Mesendoderm (in vitro differentiated cells): Measurements from ENCODE around the gene RNF213.

Experiments used
- DNase-seq: peaks from one replicate; pipeline ENCODE4 v3.0.0; 2013
- H2AK5ac ChIP-seq: 2 replicates; pipeline ENCODE4 v1.6.1; 2013; ENCODE audit warnings: low read length, inconsistent platforms
- H2BK120ac ChIP-seq: 2 replicates; pipeline ENCODE4 v1.6.1; 2013; ENCODE audit warnings: low read depth, mild to moderate bottlenecking, low read length, moderate library complexity, mixed read lengths
- H2BK15ac ChIP-seq: replicated peaks from 2 replicates; pipeline ENCODE4 v1.6.1; 2013; ENCODE audit warnings: low read depth, mild to moderate bottlenecking, moderate library complexity
- H2BK5ac ChIP-seq: 2 replicates; pipeline ENCODE4 v1.6.1; 2013; ENCODE audit warnings: low read length, inconsistent platforms
- H3K18ac ChIP-seq: 2 replicates; pipeline ENCODE4 v1.6.1; 2013; ENCODE audit warnings: mild to moderate bottlenecking, low read length, mixed read lengths
- H3K23ac ChIP-seq: one replicate; pipeline ENCODE4 v1.6.1; 2013; ENCODE audit warnings: low read length
- H3K27ac ChIP-seq: 2 replicates; pipeline ENCODE4 v1.5.1; 2013; ENCODE audit warnings: low read depth, mild to moderate bottlenecking, inconsistent platforms, low read length, moderate library complexity
- H3K27me3 ChIP-seq: 2 replicates; pipeline ENCODE4 v1.6.1; 2013; ENCODE audit warnings: low read length, control low read depth, mild to moderate bottlenecking, inconsistent platforms; ENCODE audit not compliant: insufficient read depth, poor library complexity
- H3K36me3 ChIP-seq: 2 replicates; pipeline ENCODE4 v1.6.1; 2013; ENCODE audit warnings: low read length, inconsistent platforms; ENCODE audit not compliant: control insufficient read depth, insufficient read depth
- H3K4ac ChIP-seq: one replicate; pipeline ENCODE4 v1.6.1; 2013; ENCODE audit warnings: low read depth, mild to moderate bottlenecking, low read length, moderate library complexity
- H3K4me1 ChIP-seq: 2 replicates; pipeline ENCODE4 v1.6.1; 2013; ENCODE audit warnings: low read depth, low read length, inconsistent platforms; ENCODE audit not compliant: control insufficient read depth
- H3K4me2 ChIP-seq: 2 replicates; pipeline ENCODE4 v1.6.1; 2013; ENCODE audit warnings: low read length
- H3K4me3 ChIP-seq: 2 replicates; pipeline ENCODE4 v1.5.1; 2013; ENCODE audit warnings: mild to moderate bottlenecking, low read length
- H3K56ac ChIP-seq: one replicate; pipeline ENCODE4 v1.6.1; 2013; ENCODE audit warnings: low read length
- H3K79me1 ChIP-seq: 2 replicates; pipeline ENCODE4 v1.6.1; 2013; ENCODE audit warnings: low read length, inconsistent platforms
- H3K79me2 ChIP-seq: 2 replicates; pipeline ENCODE4 v1.6.1; 2013; ENCODE audit warnings: mild to moderate bottlenecking, low read length; ENCODE audit not compliant: control insufficient read depth, insufficient read depth
- H3K9ac ChIP-seq: 2 replicates; pipeline ENCODE4 v1.6.1; 2013; ENCODE audit warnings: low read length, inconsistent platforms
- H4K5ac ChIP-seq: one replicate; pipeline ENCODE4 v1.6.1; 2013; ENCODE audit warnings: low read length
- H4K8ac ChIP-seq: one replicate; pipeline ENCODE4 v1.6.1; 2013; ENCODE audit warnings: low read depth, mild to moderate bottlenecking, control low read depth, low read length, moderate library complexity
- WGBS: extraction: QIAGEN DNeasy Blood & Tissue Kit; methylation state at CpG from one replicate; pipeline ENCODE4 v1.1.7; 2013; ENCODE audit warnings: low lambda C conversion rate, missing lambda C conversion rate; ENCODE audit not compliant: insufficient coverage; ENCODE audit errors: extremely low coverage; 5-methylcytosine and 5-hydroxymethylcytosine counted together

Gene RNF213

GRCh38 chr17:80359422-80360110, 98.9 kb downstream of the RNF213 start:
- no peak overlapping the region for H2BK15ac ChIP-seq
- H3K79me1 ChIP-seq = no peaks in the 10 kb centered on the region
- no peaks in the 10 kb centered on the region for H3K27me3 ChIP-seq
- H3K18ac ChIP-seq = no peak overlapping the region
- no peak overlapping the region for H3K4ac ChIP-seq
- no peak overlapping the region for H3K9ac ChIP-seq
- no peaks in the 10 kb centered on the region for H3K79me2 ChIP-seq
- no peak for DNase-seq
- no peak overlapping the region for H3K27ac ChIP-seq
- no peak overlapping the region for H2BK120ac ChIP-seq
- H3K56ac ChIP-seq = no peak overlapping the region
- H3K4me2 ChIP-seq = no peak overlapping the region
- H3K23ac ChIP-seq = no peak overlapping the region
- H2BK5ac ChIP-seq = no peak overlapping the region
- no peak overlapping the region for H2AK5ac ChIP-seq
- 100% methylated on average over 1 of the region's 8 CpGs for WGBS
- no peak overlapping the region for H3K4me3 ChIP-seq
- H4K5ac ChIP-seq = no peak overlapping the region
- peaks cover 8% of the 10 kb centered on the region for H3K36me3 ChIP-seq
- H4K8ac ChIP-seq = no peak overlapping the region
- H3K4me1 ChIP-seq = no peaks in the 10 kb centered on the region

DNA sequence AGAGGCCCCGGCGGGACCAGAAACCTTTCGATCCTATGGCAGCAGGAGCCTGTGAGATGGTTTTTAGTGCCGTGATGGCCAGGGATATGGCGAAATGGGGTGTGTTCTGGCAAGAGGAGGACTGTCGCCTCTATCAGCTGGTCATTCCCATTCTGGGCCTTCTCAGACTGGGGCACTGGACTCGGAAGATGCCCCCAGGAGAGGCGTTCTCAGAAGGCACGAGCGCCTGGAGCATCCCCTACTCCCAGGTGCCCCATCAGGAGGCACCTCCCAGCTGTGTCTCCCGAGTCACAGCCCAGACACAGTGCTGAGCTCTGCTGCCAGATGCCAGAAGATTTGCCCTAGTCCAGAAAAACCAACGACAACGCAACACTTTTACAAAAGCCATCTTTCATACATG, 99.7 kb downstream of the RNF213 start:
- Histone ChIP-seq H2BK15ac (no peak overlapping the region), H2BK5ac (no peak overlapping the region), H3K18ac (no peak overlapping the region), H3K56ac (no peak overlapping the region), H4K8ac (no peak overlapping the region), H3K27ac (no peak overlapping the region), H3K4me3 (no peak overlapping the region), H2AK5ac (no peak overlapping the region), H3K36me3 (peaks cover 8% of the 10 kb centered on the region), H4K5ac (no peak overlapping the region), H3K23ac (no peak overlapping the region), H3K4me2 (no peak overlapping the region), H2BK120ac (no peak overlapping the region), H3K9ac (no peak overlapping the region), H3K4ac (no peak overlapping the region), H3K79me1 (no peaks in the 10 kb centered on the region), H3K79me2 (no peaks in the 10 kb centered on the region), H3K27me3 (no peaks in the 10 kb centered on the region), H3K4me1 (no peaks in the 10 kb centered on the region)
- WGBS = no CpG with 5 or more reads among the region's 13 CpGs
- no peak for DNase-seq

DNA sequence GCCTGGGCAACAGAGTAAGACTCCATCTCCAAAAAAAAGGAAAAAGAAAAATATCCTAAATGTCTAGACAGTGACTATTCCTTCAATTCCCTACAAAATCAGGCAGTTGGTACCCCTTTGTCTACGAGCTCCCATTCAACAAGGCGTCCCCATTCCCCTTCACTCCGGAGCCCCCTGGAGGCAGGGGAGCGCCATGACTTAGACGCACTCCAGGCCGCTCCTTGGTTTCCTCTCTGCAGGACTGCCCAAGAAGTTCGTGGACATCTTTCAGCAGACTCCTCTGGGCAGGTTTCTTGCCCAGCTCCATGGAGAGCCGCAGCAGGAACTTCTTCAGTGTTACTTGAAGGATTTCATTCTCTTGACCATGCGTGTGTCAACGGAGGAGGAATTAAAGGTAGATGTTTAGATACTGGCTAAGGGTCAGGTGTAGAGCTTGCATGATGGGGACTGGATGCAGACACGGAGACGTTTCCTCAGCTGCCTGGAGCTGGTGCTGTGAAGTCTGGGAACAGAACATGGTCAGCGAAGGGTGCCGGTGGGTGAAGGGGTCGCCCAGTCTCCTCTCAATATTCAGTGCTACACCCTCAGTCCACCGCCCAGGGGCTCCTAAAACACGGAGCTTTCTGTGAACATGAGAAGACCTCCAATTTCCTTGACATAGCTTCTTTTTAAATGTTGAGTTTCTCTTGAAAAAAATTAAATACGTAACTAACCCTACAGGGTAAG, 101.0 kb downstream of the RNF213 start:
- Histone ChIP-seq H2BK5ac (no peak overlapping the region), H2BK15ac (no peak overlapping the region), H3K23ac (no peak overlapping the region), H3K4me2 (no peak overlapping the region), H3K56ac (no peak overlapping the region), H3K27ac (no peak overlapping the region), H3K4me1 (no peaks in the 10 kb centered on the region), H3K4me3 (no peak overlapping the region), H3K79me1 (no peaks in the 10 kb centered on the region), H2BK120ac (no peak overlapping the region), H2AK5ac (no peak overlapping the region), H3K18ac (no peak overlapping the region), H4K8ac (no peak overlapping the region), H3K36me3 (peaks cover 8% of the 10 kb centered on the region), H3K9ac (no peak overlapping the region), H3K4ac (no peak overlapping the region), H4K5ac (no peak overlapping the region), H3K27me3 (no peaks in the 10 kb centered on the region), H3K79me2 (no peaks in the 10 kb centered on the region)
- no CpG with 5 or more reads among the region's 18 CpGs for WGBS
- DNase-seq = peak; percentile 51

DNA sequence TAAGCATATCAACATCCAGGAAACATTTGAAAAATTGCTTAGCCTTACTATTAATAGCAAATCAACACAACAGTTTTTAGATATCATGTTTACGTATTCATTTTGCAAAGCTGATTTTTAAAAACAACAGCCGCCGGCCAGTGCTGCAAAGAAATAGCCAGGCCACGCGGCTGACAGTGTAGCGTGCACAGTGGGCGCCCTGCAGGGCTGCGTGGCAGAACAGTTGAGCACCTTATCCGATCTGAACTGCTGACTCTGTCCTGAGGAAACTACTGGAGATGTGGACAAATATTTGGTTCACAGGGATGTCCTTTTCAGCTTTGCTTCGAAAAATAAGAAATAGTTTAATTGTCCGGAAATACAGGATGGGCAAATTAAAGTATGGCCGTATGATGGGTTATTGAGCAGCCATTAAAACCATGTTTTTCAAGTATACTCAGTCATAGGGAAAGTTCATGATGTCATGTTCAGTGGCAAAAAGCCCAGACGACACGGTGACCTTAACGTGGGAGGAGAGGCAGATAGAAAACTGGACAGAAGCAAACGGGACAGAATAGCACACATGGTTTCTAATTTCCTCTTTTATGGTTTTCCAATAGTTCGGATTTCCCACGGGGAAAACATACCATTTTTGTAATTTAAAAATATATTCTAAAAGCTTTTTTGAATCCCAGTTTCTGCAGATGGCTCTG, 101.9 kb downstream of the RNF213 start:
- Histone ChIP-seq H4K8ac (no peak overlapping the region), H2BK120ac (no peak overlapping the region), H3K9ac (no peak overlapping the region), H2BK5ac (no peak overlapping the region), H2AK5ac (no peak overlapping the region), H3K4ac (no peak overlapping the region), H3K4me2 (no peak overlapping the region), H3K4me1 (no peaks in the 10 kb centered on the region), H3K18ac (no peak overlapping the region), H3K27me3 (no peaks in the 10 kb centered on the region), H3K79me2 (no peaks in the 10 kb centered on the region), H3K27ac (no peak overlapping the region), H3K23ac (no peak overlapping the region), H3K36me3 (peaks cover 8% of the 10 kb centered on the region), H3K79me1 (no peaks in the 10 kb centered on the region), H2BK15ac (no peak overlapping the region), H3K56ac (no peak overlapping the region), H4K5ac (no peak overlapping the region), H3K4me3 (no peak overlapping the region)
- WGBS = no CpG with 5 or more reads among the region's 18 CpGs
- DNase-seq = no peak

DNA sequence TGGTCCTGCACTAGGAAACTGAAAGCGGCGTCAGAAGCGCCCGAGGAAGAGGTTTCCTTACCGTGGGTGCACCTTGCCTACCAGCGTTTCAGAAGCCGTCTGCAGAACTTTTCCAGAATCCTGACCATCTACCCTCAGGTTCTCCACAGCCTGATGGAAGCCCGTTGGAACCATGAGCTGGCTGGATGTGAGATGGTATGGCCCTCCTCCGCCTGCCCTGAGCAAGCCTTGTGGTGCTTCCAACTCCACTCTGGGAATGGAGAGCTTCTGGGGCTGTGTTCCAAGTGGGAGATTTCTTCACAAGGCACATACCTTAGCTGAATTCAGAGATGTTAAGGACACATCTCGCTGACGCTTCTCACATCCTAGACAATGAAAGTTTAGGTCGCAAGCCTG, 102.5 kb downstream of the RNF213 start:
- Histone ChIP-seq H3K56ac (no peak overlapping the region), H3K4me1 (no peaks in the 10 kb centered on the region), H2BK5ac (no peak overlapping the region), H3K36me3 (peaks cover 8% of the 10 kb centered on the region), H3K18ac (no peak overlapping the region), H4K8ac (no peak overlapping the region), H3K4ac (no peak overlapping the region), H3K27me3 (no peaks in the 10 kb centered on the region), H3K4me2 (no peak overlapping the region), H2BK15ac (no peak overlapping the region), H3K23ac (no peak overlapping the region), H3K4me3 (no peak overlapping the region), H4K5ac (no peak overlapping the region), H3K79me1 (no peaks in the 10 kb centered on the region), H3K79me2 (no peaks in the 10 kb centered on the region), H2AK5ac (no peak overlapping the region), H3K9ac (no peak overlapping the region), H3K27ac (no peak overlapping the region), H2BK120ac (no peak overlapping the region)
- DNase-seq = no peak
- no CpG with 5 or more reads among the region's 12 CpGs for WGBS
